ENCODE data around the gene NCR2.

Gene NCR2

DNA sequence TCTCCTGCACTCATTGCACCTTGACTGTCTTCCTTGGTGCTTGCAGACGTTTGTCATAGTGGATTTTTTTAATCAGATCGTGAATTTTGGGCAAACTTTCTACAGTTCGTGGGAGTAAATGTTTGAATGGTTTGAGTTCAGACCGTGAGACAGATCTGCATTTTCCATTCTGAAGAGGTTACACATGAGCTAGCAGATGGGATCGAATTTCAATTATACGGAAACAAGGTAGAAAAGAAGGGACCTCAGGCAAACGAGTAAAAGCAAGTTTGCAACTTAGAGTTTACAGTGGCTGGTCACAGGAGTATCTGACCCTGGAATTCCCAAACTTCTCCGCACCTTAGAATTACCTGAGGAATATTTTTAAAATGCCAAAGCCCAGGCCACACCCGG is 17.2 kb upstream of the NCR2 start:
- Mint-ChIP-seq H3K9me3 (no peaks in the 10 kb centered on the region), H3K36me3 (ENCODE audit: low read depth) (no peaks in the 10 kb centered on the region), H3K27ac (no peak overlapping the region), H3K27me3 (ENCODE audit: low read depth) (peaks cover 53% of the 10 kb centered on the region), H3K4me3 (no peak overlapping the region), H3K4me1 (ENCODE audit: low read depth) (peaks cover 13% of the 10 kb centered on the region)

DNA sequence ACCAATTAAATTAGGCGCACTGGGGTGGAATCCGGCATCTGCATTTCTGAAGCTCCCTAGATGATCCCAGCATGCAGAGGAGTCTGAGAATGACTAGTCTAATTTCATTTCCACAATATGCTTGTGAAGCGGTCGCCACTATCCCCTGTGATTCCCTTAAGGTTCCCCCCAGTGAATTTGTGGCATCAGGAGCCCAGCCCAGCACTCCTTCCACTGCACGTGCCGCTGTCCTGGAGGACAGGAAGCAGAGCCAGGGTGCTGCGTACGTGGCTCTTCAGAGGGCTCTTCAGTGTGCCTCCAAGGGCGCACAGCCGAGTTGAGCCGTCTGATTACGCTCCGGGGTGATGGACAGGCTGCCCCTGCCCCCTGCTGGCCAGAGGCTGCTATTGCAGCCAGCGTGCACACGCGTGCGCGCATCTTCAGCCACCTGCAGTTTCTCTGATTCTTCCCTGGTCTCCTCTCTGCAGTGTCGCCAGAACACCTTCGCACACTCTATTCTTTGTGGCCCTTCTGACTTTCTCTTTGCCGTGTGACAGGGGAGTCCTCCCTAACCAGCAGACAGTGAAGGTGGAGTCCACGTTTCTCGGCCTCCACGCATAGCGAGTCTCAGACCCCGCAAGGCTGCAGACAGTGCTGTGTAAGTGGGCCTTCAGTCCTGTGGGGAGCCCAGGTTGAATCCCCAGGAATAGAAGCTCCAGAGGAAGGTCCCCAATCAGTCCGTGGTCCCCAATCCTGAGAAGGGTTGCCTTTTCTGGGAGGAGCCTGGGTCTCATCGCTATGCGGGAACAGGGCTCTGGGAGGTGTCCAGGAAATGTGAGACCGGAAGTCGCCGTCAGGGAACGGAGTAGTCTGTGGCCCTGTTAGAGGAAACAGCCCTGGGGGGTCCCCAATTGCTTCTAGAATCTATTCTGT is 16.5 kb upstream of the NCR2 start:
- Mint-ChIP-seq H3K9me3 (no peaks in the 10 kb centered on the region), H3K36me3 (ENCODE audit: low read depth) (no peaks in the 10 kb centered on the region), H3K4me3 (peak overlapping the region; percentile 6), H3K4me1 (ENCODE audit: low read depth) (peaks cover 13% of the 10 kb centered on the region), H3K27me3 (ENCODE audit: low read depth) (peaks cover 53% of the 10 kb centered on the region), H3K27ac (peak overlapping the region; percentile 17)

DNA sequence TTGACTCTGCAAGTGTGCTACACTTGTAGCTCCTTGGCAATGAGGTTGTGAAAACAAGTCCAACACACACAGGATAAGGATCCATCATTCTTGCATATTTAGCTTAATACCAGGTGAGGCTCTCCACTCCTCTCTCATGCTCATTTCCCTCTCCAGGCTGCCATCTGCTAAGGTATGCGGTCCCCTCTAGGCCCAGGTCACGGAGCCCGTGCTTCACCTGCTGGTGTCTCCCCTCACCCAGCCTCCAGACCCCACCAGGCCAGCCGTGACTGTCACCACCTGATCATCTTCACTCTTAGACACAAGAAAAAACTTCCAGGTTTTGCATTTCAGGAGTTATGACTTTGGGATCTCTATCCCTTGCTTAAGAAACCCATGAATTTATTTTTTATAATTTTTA is 14.2 kb upstream of the NCR2 start:
- H3K27me3 Mint-ChIP-seq (ENCODE audit: low read depth), result peaks cover 52% of the 10 kb centered on the region
- H3K9me3 Mint-ChIP-seq, result no peaks in the 10 kb centered on the region
- no peak overlapping the region for H3K4me3 Mint-ChIP-seq
- H3K27ac Mint-ChIP-seq, result no peak overlapping the region
- peaks cover 13% of the 10 kb centered on the region for H3K4me1 Mint-ChIP-seq (ENCODE audit: low read depth)
- H3K36me3 Mint-ChIP-seq (ENCODE audit: low read depth), result no peaks in the 10 kb centered on the region

DNA sequence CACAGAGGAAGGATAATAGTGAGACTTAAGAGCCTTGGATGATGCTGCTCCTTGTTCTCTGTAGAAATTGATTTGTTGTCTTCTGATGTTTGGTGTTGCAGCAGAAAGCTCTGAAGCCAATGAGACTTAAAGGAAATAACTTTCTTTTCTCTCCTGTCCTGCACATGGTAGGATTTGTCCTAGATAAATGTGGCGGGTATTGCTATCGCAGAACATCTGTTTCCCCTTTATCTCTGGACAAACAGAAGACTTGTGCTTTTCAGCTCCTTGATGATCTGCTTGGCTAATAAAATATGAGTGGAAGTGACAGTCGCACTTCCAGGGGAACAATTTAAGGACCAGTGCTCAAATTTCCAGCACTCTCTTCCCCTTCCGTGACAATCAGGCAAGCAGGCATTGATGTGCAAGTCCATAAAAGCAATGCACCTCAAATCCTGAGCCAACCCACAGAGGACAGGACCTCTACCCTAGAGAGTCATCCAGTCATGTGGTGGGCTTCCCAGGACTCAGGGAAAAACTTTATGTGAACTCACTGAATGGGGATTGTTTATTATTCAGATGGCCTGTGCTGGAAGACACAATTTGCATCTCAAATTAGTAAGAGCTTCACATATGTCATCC is 9.9 kb upstream of the NCR2 start:
- Mint-ChIP-seq H3K4me1 (ENCODE audit: low read depth) (peaks cover 2% of the 10 kb centered on the region), H3K9me3 (no peaks in the 10 kb centered on the region), H3K27me3 (ENCODE audit: low read depth) (peaks cover 69% of the 10 kb centered on the region), H3K36me3 (ENCODE audit: low read depth) (no peaks in the 10 kb centered on the region), H3K4me3 (no peak overlapping the region), H3K27ac (no peak overlapping the region)

DNA sequence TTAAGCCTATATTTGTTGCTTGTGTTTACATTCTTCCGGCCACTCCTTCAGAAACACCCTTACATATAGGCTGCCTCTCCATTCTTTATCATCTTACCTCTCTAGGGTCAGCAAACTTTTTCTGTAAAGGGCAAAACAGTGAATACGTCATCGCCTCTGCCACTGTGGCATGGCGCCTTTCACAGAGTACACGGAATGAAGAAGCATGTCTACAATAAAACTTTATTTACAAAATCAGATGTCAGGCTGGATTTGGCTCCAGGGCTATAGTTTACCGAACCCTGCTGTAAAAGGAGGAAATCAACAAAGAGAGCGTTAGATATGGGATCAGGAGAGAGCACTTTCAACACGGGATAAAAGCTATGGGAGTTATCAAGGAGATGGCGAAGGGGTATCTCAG is 9.3 kb upstream of the NCR2 start:
- Mint-ChIP-seq H3K27ac (no peak overlapping the region), H3K27me3 (ENCODE audit: low read depth) (peaks cover 69% of the 10 kb centered on the region), H3K4me1 (ENCODE audit: low read depth) (peaks cover 2% of the 10 kb centered on the region), H3K9me3 (no peaks in the 10 kb centered on the region), H3K4me3 (no peak overlapping the region), H3K36me3 (ENCODE audit: low read depth) (no peaks in the 10 kb centered on the region)

DNA sequence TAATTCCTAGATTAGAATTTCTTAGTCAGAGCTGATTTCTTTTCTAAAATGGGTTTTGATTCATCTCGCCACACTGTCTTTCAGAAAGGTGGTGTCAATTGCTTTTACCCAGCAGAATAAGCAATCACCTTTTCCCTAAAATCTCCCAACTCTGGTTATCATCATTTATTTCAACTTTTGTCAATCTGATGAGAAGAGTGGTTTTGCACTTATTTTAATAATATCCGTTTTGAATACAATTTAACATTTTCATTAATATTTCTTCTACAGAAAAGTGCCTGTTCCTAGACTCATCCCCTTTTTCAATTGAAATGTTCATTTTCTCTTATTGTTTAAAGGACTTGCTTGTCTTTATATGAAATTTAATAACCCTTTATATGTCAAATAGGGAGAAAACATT is 8.2 kb upstream of the NCR2 start:
- Mint-ChIP-seq H3K4me1 (ENCODE audit: low read depth) (peaks cover 2% of the 10 kb centered on the region), H3K9me3 (no peaks in the 10 kb centered on the region), H3K36me3 (ENCODE audit: low read depth) (no peaks in the 10 kb centered on the region), H3K27ac (no peak overlapping the region), H3K4me3 (no peak overlapping the region), H3K27me3 (ENCODE audit: low read depth) (peaks cover 63% of the 10 kb centered on the region)

DNA sequence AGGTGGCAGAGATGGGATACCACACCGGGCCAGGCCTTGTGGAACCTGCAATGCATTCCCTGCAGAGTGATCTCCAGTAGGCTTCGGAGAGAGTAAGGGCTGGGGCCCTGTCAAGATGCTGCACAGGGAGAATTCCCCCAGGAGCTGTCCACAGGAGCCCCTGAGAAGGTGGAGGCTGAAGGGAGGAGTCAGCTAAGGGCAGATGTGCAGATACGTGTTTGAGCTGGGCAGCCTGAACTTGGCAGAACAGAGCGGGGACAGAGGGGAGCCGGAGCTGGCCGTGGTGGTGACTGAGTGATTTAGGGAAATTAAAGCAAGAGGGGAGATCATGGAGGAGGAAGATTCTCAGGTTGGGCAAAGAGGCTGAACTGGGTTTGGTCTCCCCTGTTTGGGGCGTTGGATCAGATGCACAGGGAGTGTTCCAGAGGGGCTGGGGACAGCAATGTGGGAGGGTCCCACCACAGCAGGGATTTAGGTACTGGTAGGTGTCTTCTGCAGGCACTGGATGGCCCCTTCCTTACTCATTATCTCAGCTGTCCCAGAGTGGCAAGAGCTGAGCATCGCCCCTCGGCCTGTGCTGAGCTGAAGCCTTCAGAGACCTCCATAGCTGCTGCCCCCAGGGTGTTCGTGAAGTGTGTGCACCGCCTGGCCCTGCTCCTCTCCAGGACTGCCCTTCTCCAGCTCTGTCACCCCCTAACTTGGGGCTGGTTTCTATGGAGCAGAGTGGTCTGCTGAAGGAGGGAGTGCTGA is 3.8 kb upstream of the NCR2 start:
- peaks cover 24% of the 10 kb centered on the region for H3K4me1 Mint-ChIP-seq (ENCODE audit: low read depth)

DNA sequence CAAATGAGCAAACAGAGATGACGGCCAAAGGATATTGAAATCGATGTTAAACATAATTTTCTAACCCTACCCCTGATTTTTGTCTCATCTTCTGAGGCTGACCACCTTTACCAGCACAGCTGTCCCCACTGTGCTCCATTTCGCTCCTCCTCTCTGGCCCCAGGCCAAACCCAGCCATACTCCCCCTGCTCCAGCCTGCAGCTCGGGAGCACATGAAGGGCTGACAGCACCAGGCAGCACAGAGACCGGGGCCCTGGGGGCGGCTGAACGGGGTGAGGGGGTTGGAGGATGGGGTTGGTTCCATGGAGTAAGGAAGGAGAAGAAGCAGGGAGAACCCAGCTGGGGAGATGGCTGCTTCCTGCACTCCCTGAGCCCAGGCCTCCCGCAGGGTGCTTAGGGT is 3.2 kb upstream of the NCR2 start:
- peaks cover 20% of the 10 kb centered on the region for H3K27me3 Mint-ChIP-seq (ENCODE audit: low read depth)
- peaks cover 24% of the 10 kb centered on the region for H3K4me1 Mint-ChIP-seq (ENCODE audit: low read depth)
- H3K27ac Mint-ChIP-seq, result no peak overlapping the region
- H3K4me3 Mint-ChIP-seq, result no peak overlapping the region
- no peaks in the 10 kb centered on the region for H3K36me3 Mint-ChIP-seq (ENCODE audit: low read depth)
- no peaks in the 10 kb centered on the region for H3K9me3 Mint-ChIP-seq

More for the DNA sequence above, 3.8 kb upstream of the NCR2 start:
- Mint-ChIP-seq H3K9me3 (no peaks in the 10 kb centered on the region), H3K27ac (peak overlapping the region; percentile 36), H3K4me3 (no peak overlapping the region), H3K36me3 (ENCODE audit: low read depth) (no peaks in the 10 kb centered on the region), H3K27me3 (ENCODE audit: low read depth) (peaks cover 27% of the 10 kb centered on the region)

DNA sequence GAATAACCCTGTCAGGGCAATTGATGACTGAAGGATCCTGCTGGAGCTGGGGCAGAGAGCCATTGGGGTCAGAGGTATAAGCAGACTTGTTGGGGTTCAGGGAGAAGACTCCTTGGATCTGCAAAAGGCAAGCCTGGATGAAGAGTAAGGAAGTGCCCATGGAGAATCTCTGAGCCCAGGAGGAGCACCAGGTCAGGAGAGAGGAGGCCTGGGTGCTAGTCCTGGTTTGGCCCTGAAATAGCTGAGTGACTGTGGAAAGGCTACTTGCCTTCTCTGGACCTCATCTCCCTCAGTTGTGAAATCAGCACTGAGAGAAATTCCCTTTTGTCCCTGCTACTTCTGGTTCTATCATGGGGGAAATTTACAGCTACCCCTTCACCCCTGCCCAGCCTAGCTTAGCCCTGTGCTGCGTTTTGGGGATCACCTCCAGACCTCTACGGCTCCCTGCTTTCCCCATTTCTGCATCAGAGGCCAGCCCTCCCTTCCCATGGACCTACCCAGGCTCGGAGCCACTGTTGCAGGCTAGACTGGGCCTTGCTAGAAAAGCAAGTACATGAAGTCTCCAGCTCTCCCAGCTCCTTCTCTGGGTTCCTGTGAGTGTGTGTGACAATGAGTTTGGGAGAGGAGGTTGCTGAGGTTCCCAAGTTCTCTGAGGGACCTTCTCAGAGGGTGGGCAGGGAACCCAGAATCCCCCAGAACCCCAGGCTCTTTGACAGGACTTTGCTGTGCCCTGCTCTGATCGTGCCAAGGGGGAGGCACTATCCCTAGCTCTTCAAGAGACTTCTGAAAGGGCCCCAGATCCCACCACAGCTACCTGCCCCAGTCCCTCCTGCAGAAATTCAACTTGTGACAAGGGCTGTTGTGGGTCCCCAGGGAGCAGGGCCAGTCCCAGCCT is 2.3 kb upstream of the NCR2 start:
- peaks cover 16% of the 10 kb centered on the region for H3K27me3 Mint-ChIP-seq (ENCODE audit: low read depth)
- H3K9me3 Mint-ChIP-seq, result no peaks in the 10 kb centered on the region
- H3K36me3 Mint-ChIP-seq (ENCODE audit: low read depth), result no peaks in the 10 kb centered on the region
- peak overlapping the region; percentile 84 for H3K27ac Mint-ChIP-seq
- H3K4me3 Mint-ChIP-seq, result no peak overlapping the region
- peaks cover 24% of the 10 kb centered on the region for H3K4me1 Mint-ChIP-seq (ENCODE audit: low read depth)

DNA sequence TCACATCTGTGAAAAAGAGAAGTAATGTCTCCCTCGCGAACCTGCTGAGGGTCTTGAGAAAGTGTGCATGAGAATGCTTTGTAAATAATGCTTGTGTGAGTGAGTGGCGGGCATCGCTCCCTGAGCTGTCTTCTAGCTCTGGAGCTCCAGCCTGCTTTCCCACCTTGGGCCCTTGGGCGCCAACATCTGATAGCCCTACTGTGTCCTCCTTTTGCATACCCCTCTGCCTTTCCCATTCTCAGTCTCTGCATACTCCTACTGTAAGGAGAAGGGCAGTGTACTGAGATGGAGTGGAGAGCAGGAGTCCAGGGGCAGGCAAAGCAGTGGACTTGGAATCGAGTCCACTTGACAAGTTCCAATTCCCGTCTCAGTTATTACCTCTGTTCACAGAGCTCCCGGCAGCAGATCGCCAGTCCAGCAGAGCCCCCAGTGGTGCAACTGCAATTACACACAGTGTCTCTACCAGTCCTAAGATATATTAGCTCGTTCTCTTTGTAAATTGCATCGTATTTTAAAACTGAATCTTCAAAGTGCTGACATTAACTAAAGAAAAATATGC is 847 bp upstream of the NCR2 start:
- H3K36me3 Mint-ChIP-seq (ENCODE audit: low read depth), result no peaks in the 10 kb centered on the region
- peak overlapping the region; percentile 84 for H3K27ac Mint-ChIP-seq
- no peaks in the 10 kb centered on the region for H3K9me3 Mint-ChIP-seq
- peaks cover 13% of the 10 kb centered on the region for H3K27me3 Mint-ChIP-seq (ENCODE audit: low read depth)
- no peak overlapping the region for H3K4me3 Mint-ChIP-seq
- H3K4me1 Mint-ChIP-seq (ENCODE audit: low read depth), result peaks cover 24% of the 10 kb centered on the region

DNA sequence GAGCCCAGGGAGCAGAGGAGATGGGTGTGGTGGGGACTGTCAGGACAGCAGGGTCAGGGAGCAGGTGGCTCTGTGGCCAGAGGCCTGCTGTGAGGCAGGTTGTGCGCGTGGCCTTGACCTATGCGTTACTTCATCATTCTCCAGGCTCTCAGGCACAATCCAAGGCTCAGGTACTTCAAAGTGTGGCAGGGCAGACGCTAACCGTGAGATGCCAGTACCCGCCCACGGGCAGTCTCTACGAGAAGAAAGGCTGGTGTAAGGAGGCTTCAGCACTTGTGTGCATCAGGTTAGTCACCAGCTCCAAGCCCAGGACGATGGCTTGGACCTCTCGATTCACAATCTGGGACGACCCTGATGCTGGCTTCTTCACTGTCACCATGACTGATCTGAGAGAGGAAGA is 535 bp downstream of the NCR2 start:
- Mint-ChIP-seq H3K27ac (no peak overlapping the region), H3K4me1 (ENCODE audit: low read depth) (peaks cover 24% of the 10 kb centered on the region), H3K9me3 (no peaks in the 10 kb centered on the region), H3K36me3 (ENCODE audit: low read depth) (no peaks in the 10 kb centered on the region), H3K4me3 (no peak overlapping the region), H3K27me3 (ENCODE audit: low read depth) (peaks cover 11% of the 10 kb centered on the region)

DNA sequence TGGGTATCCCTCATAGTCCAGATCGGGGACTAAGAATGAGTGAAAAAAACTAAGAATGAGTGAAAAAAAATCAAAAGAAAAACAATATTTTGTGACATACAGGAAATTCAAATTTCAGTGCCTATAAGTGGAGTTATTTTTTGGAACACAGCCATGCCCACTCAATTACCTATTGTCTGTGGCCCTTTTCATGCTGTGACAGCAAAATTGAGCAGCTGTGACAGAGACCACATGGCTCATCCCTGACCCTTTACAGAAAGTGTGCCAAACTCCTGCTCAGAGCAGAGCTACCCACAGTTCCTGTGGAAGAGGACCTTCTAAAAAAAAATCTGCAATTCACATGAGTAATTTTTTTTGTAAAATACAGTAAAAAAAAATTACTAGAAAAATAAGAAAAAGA is 1.4 kb downstream of the NCR2 start:
- H3K9me3 Mint-ChIP-seq, result no peaks in the 10 kb centered on the region
- H3K36me3 Mint-ChIP-seq (ENCODE audit: low read depth), result no peaks in the 10 kb centered on the region
- H3K4me1 Mint-ChIP-seq (ENCODE audit: low read depth), result peaks cover 22% of the 10 kb centered on the region
- H3K27ac Mint-ChIP-seq, result no peak overlapping the region
- H3K4me3 Mint-ChIP-seq, result no peak overlapping the region
- peaks cover 11% of the 10 kb centered on the region for H3K27me3 Mint-ChIP-seq (ENCODE audit: low read depth)

DNA sequence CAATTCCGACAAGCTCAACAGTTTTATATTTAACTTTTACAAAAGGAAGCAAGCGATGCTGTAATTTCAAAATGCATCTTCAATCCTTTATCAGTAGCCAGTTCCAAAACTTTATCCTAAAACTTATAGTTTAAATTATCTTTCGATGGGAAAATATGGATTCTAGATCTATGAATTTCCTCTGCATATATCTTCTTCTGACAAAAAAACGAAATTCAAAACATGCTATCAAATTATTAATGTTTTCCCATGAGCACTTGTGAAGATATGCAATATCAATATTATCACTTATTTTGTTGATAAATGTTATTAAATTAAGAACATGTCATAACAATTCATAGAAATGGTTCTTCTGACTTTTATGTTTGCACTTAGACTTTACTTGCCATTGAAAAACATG is 2.3 kb downstream of the NCR2 start:
- Mint-ChIP-seq H3K36me3 (ENCODE audit: low read depth) (no peaks in the 10 kb centered on the region), H3K27ac (no peak overlapping the region), H3K27me3 (ENCODE audit: low read depth) (peaks cover 11% of the 10 kb centered on the region)

DNA sequence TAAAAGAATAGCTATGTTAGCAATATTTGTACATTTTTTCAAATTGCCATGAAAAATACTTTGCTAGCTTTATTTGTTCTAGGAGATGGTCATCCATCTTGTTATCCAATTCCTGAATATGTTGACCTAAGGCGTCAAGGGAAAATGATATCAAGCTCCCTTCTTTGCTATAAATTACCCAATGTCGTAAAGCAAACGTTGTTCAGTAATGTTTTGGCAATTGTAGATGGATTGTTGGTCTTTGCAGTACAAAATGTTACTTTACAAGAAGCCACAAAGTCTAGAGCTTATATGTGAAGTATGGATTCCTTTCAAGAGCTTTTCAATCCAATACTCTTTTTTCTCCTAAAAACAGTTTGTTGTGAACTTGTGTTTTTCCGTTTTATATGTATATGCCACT is 3.3 kb downstream of the NCR2 start:
- H3K9me3 Mint-ChIP-seq, result no peaks in the 10 kb centered on the region
- no peaks in the 10 kb centered on the region for H3K36me3 Mint-ChIP-seq (ENCODE audit: low read depth)
- peaks cover 11% of the 10 kb centered on the region for H3K27me3 Mint-ChIP-seq (ENCODE audit: low read depth)
- no peak overlapping the region for H3K4me3 Mint-ChIP-seq
- H3K27ac Mint-ChIP-seq, result no peak overlapping the region
- peaks cover 15% of the 10 kb centered on the region for H3K4me1 Mint-ChIP-seq (ENCODE audit: low read depth)

More for the DNA sequence above, 2.3 kb downstream of the NCR2 start:
- Mint-ChIP-seq H3K4me1 (ENCODE audit: low read depth) (peaks cover 22% of the 10 kb centered on the region), H3K9me3 (no peaks in the 10 kb centered on the region), H3K4me3 (no peak overlapping the region)

Data from T-helper 1 cell treated with Interleukin-12 subunit alpha and Interleukin-12 subunit beta and Interleukin-4 antibody, amounts not matched to agents 30 μg/mL and 1 μg/mL, for 36 hours (primary cell).